Liver (tissue), 9 donors: ENCODE data around the gene SKOR1. TPM values are rescaled to one million over a fixed set of nuclear protein-coding genes. Genes with fewer than 3 reads are reported as not detected.

Source experiments
- DNase-seq: peaks from one replicate; pipeline ENCODE4 v3.0.0-alpha.2; 2017; ENCODE audit warnings: low spot score
- H3K27ac ChIP-seq, 2 donors: one replicate each; pipeline ENCODE4 v1.7.0; 2013; ENCODE audit warnings: inconsistent platforms in 2 of 2, low read length in 2 of 2, control low read depth in 1 of 2, low read depth in 1 of 2, mild to moderate bottlenecking in 1 of 2
- H3K27me3 ChIP-seq, 4 donors: one replicate each; pipeline versions ENCODE4 v1.6.1 to v1.7.0; 2013; ENCODE audit warnings: low read length in 3 of 4, inconsistent platforms in 1 of 4, mild to moderate bottlenecking in 1 of 4, moderate library complexity in 1 of 4; ENCODE audit not compliant: control insufficient read depth in 4 of 4, insufficient read depth in 4 of 4
- H3K36me3 ChIP-seq, 4 donors: one replicate each; pipeline versions ENCODE4 v1.6.1 to v1.7.0; 2013; ENCODE audit warnings: low read length in 3 of 4, mild to moderate bottlenecking in 3 of 4, low read depth in 1 of 4, moderate library complexity in 1 of 4; ENCODE audit not compliant: control insufficient read depth in 4 of 4, insufficient read depth in 3 of 4
- H3K4me1 ChIP-seq, 4 donors: one replicate each; pipeline versions ENCODE4 v1.6.1 to v1.7.0; 2013; ENCODE audit warnings: low read length in 3 of 4, mild to moderate bottlenecking in 3 of 4, moderate library complexity in 1 of 4; ENCODE audit not compliant: control insufficient read depth in 4 of 4, insufficient read depth in 4 of 4
- H3K4me3 ChIP-seq, 3 donors: one replicate each; pipeline versions ENCODE4 v1.6.1 to v1.7.0; 2013; ENCODE audit warnings: low read length in 3 of 3, control low read depth in 1 of 3, low read depth in 1 of 3, mild to moderate bottlenecking in 1 of 3
- H3K9ac ChIP-seq, 2 donors: one replicate each; pipeline ENCODE4 v1.7.0; 2013; ENCODE audit warnings: low read length in 2 of 2, mild to moderate bottlenecking in 2 of 2, moderate library complexity in 2 of 2, control low read depth in 1 of 2, low read depth in 1 of 2
- H3K9me3 ChIP-seq, 4 donors: one replicate each; pipeline versions ENCODE4 v1.6.1 to v1.7.0; 2013; ENCODE audit warnings: low read length in 3 of 4; ENCODE audit not compliant: control insufficient read depth in 4 of 4
- ATF3 ChIP-seq: IDR thresholded peaks from 2 replicates; pipeline ENCODE4 v1.6.1; 2016; ENCODE audit warnings: antibody characterized with exemption
- EGR1 ChIP-seq, 2 donors: IDR thresholded peaks; 2 replicates each; pipeline ENCODE4 v1.6.1; 2016 to 2018; ENCODE audit warnings: antibody characterized with exemption in 2 of 2, low read depth in 2 of 2
- FOXA1 ChIP-seq: IDR thresholded peaks from 2 replicates; pipeline ENCODE4 v1.6.1; 2016; ENCODE audit warnings: antibody characterized with exemption
- FOXA2 ChIP-seq: IDR thresholded peaks from 2 replicates; pipeline ENCODE4 v1.6.1; 2016; ENCODE audit warnings: antibody characterized with exemption
- GABPA ChIP-seq, 2 donors: IDR thresholded peaks in 1 of 2; conservative IDR thresholded peaks in 1 of 2; 2 replicates each; pipeline ENCODE4 v1.6.1; 2016; ENCODE audit warnings: antibody characterized with exemption in 2 of 2, mild to moderate bottlenecking in 1 of 2, moderate library complexity in 1 of 2
- HNF4A ChIP-seq, 2 donors: conservative IDR thresholded peaks; 2 replicates each; pipeline ENCODE4 v1.6.1; 2016; ENCODE audit warnings: antibody characterized with exemption in 2 of 2, mild to moderate bottlenecking in 2 of 2
- MAX ChIP-seq: IDR thresholded peaks from 2 replicates; pipeline ENCODE4 v1.6.1; 2016; ENCODE audit warnings: antibody characterized with exemption
- NR2F2 ChIP-seq: IDR thresholded peaks from 2 replicates; pipeline ENCODE4 v1.6.1; 2016; ENCODE audit warnings: antibody characterized with exemption
- RAD21 ChIP-seq, 2 donors: IDR thresholded peaks; 2 replicates each; pipeline ENCODE4 v1.6.1; 2016; ENCODE audit warnings: antibody characterized with exemption in 2 of 2, mild to moderate bottlenecking in 2 of 2
- RXRA ChIP-seq, 2 donors: IDR thresholded peaks; 2 replicates each; pipeline ENCODE4 v1.6.1; 2017 to 2018; ENCODE audit warnings: antibody characterized with exemption in 2 of 2, mild to moderate bottlenecking in 1 of 2
- SP1 ChIP-seq: IDR thresholded peaks from 2 replicates; pipeline ENCODE4 v1.6.1; 2018; ENCODE audit warnings: antibody characterized with exemption, mild to moderate bottlenecking
- TAF1 ChIP-seq: conservative IDR thresholded peaks from 2 replicates; pipeline ENCODE4 v1.6.1; 2016; ENCODE audit warnings: antibody characterized with exemption, mild to moderate bottlenecking
- YY1 ChIP-seq: IDR thresholded peaks from 2 replicates; pipeline ENCODE4 v1.6.1; 2016; ENCODE audit warnings: antibody characterized with exemption, mild to moderate bottlenecking
- ZBTB33 ChIP-seq: IDR thresholded peaks from 2 replicates; pipeline ENCODE4 v1.6.1; 2016; ENCODE audit warnings: antibody characterized with exemption
- whole genome bisulfite sequencing: extraction: QIAGEN DNeasy Blood & Tissue Kit; methylation state at CpG from one replicate; pipeline ENCODE4 v1.1.7; 2013; 5-methylcytosine and 5-hydroxymethylcytosine counted together
- polyA plus RNA-seq, 2 donors: library from polyadenylated mRNA; stranded (reverse) in 1 of 2; unstranded in 1 of 2; fragments of 200-250 nt in 1 of 2; fragments of >200 nt in 1 of 2; fragmentation: Nextera tagmentation in 1 of 2; extraction: Ambion mirVana in 1 of 2; gene quantifications; one replicate each; pipeline versions ENCODE4 v1.2.1 to v1.2.3, GENCODE V29; 2013 to 2015
- total RNA-seq, 2 donors: library from RNA; depleted of rRNA; stranded (reverse); fragments of >200 nt; gene quantifications; one replicate each; pipeline ENCODE4 v1.2.3, GENCODE V29; 2014
- TF ChIP-seq, protein P1 (sequence below): IDR thresholded peaks from 2 replicates; pipeline ENCODE4 v1.6.1; 2016; ENCODE audit warnings: antibody characterized with exemption, mild to moderate bottlenecking
- donor health status: healthy.
- donor health status: healthy.
- donor health status: healthy.
- donor health status: healthy.
- donor health status: healthy.

Gene SKOR1
- total and polyA plus RNA-seq, 4 donors, result 0.02 to 0.17 (median 0.05) TPM; not detected in 1

DNA sequence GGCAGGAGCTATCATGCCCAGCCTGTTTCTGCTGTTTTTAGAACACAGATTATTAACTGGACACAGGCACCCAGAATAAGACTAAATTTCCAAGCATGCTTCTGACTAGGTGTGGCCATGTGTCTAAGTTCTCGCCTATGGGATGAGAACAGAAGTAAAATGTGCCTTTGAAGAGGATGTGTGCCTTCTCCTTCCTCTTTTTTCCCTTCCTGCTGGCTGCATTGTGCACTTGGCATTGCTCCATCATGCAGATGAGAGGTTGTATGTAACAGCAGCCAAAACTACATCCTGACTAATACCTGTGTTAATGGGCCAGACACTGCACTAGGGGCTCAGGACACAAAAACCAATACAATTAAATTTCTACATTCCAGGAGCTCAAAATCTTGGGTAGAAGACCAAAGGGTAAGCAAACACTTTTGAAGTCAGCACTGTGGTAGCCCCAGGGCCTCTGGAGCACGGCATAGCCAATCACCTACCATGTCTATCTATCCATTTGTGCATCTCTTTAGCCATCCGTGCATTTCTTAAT, 55.4 kb downstream of the SKOR1 start (continued):
- TF ChIP-seq, protein P1, sequence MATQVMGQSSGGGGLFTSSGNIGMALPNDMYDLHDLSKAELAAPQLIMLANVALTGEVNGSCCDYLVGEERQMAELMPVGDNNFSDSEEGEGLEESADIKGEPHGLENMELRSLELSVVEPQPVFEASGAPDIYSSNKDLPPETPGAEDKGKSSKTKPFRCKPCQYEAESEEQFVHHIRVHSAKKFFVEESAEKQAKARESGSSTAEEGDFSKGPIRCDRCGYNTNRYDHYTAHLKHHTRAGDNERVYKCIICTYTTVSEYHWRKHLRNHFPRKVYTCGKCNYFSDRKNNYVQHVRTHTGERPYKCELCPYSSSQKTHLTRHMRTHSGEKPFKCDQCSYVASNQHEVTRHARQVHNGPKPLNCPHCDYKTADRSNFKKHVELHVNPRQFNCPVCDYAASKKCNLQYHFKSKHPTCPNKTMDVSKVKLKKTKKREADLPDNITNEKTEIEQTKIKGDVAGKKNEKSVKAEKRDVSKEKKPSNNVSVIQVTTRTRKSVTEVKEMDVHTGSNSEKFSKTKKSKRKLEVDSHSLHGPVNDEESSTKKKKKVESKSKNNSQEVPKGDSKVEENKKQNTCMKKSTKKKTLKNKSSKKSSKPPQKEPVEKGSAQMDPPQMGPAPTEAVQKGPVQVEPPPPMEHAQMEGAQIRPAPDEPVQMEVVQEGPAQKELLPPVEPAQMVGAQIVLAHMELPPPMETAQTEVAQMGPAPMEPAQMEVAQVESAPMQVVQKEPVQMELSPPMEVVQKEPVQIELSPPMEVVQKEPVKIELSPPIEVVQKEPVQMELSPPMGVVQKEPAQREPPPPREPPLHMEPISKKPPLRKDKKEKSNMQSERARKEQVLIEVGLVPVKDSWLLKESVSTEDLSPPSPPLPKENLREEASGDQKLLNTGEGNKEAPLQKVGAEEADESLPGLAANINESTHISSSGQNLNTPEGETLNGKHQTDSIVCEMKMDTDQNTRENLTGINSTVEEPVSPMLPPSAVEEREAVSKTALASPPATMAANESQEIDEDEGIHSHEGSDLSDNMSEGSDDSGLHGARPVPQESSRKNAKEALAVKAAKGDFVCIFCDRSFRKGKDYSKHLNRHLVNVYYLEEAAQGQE, result no peak
- no peak for TF ChIP-seq SP1

- no peak overlapping the region for H3K27ac ChIP-seq
Observed at GRCh38 chr15:67882487-67883233, 57.4 kb downstream of the SKOR1 start.

More at GRCh38 chr15:67882487-67883233, 57.4 kb downstream of the SKOR1 start:
- Histone ChIP-seq H3K9me3 (no peaks in the 10 kb centered on the region), H3K4me3 (no peak overlapping the region), H3K27me3 (no peaks in the 10 kb centered on the region), H3K36me3 (no peaks in the 10 kb centered on the region), H3K9ac (no peak overlapping the region), H3K4me1 (peaks cover 0 to 20% (median 9%) of the 10 kb centered on the region in 4 donors)
- 81% methylated on average over 8 of the region's 8 CpGs for WGBS
- TF ChIP-seq MAX, result no peak
- TF ChIP-seq HNF4A (conservative IDR thresholded peaks at IDR 0.05), result no peak
- no peak for TF ChIP-seq NR2F2
- TF ChIP-seq RXRA (IDR thresholded peaks at IDR 0.05), result no peak
- TF ChIP-seq FOXA1, result no peak
- TF ChIP-seq GABPA (IDR thresholded peaks at IDR 0.05 in 1 of 2, conservative IDR thresholded peaks at IDR 0.05 in 1 of 2), result no peak
- no peak for TF ChIP-seq RAD21 (IDR thresholded peaks at IDR 0.05)
- TF ChIP-seq TAF1, result no peak
- no peak for TF ChIP-seq ATF3
- no peak for TF ChIP-seq YY1
- TF ChIP-seq ZBTB33, result no peak
- TF ChIP-seq EGR1 (IDR thresholded peaks at IDR 0.05; ENCODE audit: low read depth in 2 of 2), result no peak
- no peak for TF ChIP-seq FOXA2
- DNase-seq, result no peak
